CD4-positive, alpha-beta T cell treated with Interleukin-17A for 4 hours (primary cell): ENCODE measurements around the gene MLLT10.

Source experiments
- DNase-seq: peaks from one replicate; pipeline ENCODE4 v3.0.0-alpha.2; 2020; ENCODE audit warnings: mixed read lengths

MLLT10 gene

DNA sequence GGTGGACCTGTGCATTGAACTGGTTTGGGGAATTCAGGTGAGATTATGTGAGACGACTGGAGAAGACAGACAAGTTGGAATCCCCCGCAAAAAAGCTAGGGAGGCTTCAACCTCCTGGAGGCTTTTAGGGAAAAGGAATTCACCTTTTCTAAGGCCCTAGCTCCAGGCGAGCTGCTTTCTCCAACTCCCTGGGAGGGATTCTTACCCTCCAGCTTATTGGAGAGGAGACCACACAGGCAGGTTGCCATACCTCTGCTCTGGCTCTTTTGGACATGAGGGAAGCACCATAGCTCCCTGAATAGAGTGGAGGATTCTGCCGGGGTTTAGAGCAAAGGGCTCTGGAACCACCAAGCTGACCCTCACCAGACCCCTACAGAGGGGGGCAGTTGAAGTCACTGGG, 213.8 kb downstream of the MLLT10 start:
- DNase-seq, result no peak

DNA sequence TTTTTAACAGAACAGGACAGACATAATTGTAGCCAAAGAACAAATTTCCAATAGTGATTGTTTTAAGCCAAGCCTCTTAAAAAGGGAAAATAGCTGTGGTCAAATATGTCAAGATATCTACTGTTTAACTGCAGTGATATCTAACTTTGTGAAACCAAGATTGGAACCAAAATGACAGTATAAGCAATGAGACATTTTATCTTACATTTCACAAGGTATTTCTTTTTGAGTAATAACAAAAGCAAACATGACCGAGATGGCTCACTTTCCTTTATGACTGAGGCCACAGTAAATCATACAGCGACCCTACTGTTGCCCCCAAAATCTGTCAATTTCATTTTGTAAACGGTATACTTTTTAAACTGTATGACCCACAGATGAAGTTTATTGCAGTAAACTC, 215.8 kb downstream of the MLLT10 start:
- no peak for DNase-seq

DNA sequence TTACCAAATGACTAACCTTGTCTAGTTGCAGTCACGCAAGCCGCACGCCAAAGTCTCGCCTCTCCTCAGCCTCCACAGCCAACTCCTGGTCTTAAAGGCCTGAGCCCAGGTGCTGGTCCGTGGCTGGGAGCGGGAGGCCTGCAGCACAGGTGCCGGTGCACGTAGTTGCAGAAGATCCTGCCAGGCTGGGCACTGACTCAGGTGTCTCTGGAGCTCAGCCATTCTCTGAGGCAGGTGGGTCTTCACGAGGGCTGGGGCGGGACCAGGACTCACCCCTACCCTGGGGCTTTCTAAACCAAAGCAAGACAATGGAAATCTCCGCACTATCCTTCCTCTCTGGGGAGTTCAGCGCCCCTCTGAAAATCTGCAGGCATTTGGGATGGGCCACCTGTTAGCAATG, 216.4 kb downstream of the MLLT10 start:
- no peak for DNase-seq

DNA sequence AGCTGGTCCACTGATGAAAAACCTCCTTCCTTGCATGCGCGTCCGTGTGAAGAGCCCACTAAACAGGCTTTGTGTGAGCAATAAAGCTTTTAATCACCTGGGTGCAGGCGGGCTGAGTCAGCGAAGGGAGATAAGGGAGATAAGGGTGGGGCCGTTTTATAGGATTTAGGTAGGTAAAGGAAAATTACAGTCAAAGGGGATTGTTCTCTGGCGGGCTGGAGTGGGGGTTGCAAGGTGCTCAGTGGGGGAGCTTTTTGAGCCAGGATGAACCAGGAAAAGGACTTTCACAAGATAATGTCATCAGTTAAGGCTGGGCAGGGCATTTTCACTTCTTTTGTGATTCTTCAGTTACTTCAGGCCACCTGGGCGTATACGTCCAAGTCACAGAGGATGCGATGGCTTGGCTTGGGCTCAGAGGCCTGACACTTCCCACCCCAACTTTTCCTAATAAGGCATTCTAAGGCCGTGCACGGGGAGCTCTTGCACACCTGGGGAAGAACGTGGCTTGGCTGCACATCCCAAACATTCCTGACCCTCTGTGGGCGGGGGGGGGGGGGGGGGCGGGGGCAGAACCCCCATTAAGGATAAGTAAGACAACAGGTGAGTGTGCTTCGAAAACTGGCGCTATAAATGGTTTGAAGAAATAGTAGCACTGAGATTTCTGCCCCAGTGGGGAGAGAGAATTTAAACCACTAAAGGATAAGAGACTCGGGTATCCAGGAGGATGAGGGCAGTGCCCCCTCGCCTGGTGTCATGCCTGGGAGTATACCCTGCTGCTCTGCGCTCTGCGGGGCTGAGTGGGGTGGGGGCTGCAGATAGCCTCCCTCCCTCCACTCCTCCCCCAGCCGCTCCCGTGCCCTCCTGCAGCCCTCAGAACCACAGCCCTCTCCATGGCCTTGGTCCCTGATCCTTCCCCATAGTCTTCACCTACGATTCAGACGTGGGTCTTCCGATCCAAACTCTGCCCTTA, 217.6 kb downstream of the MLLT10 start:
- no peak for DNase-seq

DNA sequence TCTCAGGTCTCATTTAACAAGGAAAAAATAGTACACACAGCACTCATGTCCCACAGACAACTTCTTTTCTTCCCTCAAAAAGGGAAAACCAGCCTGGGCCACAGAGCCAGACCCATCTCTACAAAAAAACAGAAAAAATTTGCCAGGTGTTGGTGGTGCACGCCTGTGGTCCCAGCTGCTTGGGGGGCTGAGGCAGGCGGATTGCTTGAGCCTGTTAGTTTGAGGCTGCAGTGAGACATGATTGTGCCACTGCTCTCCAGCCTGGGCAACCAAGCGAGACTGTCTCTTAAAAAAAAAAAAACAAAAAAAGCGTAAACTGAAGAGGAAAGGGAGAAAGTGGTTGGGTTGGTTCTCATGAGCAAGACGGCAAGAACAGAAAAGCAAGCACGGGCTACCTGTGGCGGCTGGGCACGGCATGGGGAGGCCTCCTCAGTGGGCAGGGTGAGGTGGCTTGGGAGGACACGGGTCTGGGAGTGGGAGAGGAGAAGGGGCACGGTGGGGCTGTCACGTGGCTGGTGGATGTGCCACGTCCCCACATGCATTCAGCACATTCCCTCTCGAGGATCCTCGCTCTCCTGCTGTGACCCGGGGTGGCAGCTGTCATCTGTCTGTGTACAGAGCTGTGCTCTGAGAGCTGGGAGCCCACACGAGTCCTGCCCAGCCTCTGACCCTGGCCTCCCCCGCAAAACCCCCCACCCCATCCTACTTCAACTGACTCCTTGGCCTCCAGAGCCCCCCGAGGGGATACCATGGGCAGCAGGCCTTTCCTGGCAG, 219.7 kb downstream of the MLLT10 start:
- DNase-seq, result no peak

DNA sequence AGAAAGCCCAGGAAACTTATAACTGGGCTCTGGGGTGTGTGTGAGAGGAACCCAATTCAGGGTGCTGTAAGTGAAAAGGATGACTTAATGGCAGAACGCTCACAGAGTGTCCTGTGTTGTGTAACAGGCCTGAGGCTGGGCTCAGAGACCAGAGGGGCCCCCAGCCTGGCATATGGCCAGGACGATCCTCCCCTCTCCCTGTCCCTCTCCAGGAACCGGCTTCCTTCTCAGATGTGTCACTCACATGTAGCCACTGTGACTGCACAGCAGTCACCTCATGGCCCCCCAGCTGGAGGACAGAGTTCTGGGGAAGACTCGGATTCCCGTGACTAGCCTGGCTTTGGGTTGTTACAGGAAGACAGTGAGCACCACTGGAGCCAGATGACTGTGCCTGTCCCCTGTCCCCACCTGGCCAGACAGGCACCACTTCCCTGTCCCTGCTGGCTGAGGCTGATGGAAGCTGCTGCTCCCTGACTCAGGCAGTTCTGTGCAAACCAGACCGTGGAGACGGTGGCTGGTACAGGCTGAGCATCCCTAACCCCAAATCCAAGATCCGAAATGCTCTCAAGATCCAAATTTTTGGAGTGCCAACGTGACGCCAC, 220.5 kb downstream of the MLLT10 start:
- DNase-seq, result no peak

DNA sequence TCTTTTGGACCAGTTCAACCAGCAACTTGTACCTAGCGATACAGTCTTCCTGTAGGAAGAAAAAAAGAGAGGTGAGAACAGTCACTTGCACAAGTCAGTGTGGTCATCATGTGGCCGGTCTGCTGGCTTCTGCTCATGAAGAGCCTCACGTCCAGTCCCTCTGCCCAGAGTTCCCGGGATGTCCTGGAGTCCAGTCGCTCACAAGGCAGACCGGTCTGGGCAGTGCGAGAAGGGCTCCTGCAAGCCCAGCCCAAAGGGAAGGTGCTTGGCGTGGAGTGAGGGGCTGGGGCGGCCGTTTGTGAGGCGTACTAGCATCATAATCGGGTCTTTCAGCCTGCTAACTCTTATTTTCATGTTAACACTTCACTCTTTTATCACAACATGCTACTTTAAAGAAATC, 222.7 kb downstream of the MLLT10 start:
- DNase-seq, result no peak

DNA sequence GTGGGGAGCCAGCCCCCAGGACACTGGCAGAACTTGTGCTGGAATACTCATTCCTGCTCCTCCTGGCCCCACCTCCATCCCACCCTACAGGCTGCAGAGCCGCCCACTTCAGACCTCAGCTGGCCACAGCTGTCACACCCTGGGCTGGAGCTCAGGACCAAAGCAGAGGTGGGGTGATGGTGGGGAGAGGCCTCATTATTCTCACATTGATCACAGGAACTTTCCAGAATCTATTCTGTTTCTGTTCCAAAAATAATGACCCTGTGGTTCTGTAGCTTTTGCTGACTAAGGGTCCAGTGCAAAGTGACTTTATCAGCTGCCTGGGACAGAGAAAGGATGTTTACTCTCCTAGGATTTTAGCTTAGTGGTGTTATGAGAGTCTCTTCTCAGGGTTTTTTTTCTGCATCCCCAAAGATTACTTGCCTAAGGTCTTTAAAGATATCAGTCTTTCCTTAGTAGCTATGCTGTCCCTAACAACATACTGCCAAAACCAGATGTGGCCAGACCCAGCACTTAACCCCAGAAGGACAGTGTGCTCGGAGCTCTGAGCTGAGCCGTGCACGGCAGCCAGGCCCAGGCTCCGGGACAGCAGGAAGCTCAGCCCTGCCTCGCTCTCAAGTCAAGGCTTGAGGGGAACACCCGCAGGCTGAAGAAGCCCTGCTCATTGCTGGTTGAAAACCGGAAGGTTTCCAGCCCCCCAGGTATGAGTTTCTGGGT, 223.3 kb downstream of the MLLT10 start:
- no peak for DNase-seq

DNA sequence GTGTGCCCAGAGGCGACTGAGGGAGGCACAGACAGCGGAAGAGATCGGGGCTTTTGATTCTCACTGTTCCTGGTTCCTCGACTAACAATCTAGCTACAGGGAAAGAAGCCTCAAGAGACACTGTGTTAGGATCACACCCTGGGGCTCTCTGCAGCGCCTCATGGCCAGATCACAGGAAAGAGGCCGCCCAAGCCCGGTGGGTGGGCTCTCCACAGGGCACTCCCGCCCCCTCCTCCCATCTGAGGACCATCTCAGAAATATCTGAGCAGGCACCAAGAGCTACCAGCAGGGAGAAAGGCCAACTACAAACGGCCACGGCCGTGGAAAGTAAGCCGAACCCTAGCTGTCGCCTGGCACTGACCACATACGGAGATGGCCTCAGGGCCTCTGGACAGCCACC, 224.2 kb downstream of the MLLT10 start:
- DNase-seq, result no peak

DNA sequence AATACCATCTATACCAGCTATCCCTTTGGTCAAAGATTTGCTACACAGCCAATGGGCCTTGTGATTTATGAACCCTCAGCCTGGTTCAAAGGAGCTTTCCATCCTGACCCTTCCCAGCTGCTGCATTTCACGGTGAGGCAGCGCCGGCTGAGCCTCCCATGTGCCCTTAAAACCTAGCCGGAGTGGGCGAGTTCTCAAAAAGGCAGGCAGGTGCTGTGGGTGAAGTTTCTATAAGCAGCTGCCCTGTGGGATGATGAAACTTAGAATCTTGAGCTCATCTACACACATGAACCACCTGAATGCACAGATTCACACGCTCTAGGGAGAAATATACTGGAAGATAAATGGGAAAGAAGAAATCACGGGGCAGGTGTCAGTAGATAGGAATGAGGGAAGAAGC, 224.7 kb downstream of the MLLT10 start:
- DNase-seq, result no peak

DNA sequence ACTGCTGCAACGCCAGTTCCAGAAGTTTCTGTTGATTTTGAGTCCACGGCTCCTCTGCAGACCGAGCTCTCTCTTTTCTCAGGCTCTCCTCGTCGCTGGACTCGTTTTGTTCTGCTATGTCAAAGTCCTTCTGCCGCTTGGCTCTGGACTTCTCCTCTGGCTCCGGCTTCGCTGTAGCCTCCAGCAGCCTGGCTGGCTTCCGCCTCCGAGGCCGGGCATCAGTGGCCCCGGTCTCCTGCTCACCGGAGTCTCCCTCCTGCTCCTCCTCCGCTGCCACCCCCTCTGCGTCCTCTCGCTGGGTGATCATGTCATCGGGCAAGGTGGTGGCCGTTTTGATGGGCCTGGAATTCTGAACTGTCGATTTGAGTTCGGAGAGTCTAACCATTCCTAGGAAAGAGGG, 225.2 kb downstream of the MLLT10 start:
- DNase-seq, result no peak

DNA sequence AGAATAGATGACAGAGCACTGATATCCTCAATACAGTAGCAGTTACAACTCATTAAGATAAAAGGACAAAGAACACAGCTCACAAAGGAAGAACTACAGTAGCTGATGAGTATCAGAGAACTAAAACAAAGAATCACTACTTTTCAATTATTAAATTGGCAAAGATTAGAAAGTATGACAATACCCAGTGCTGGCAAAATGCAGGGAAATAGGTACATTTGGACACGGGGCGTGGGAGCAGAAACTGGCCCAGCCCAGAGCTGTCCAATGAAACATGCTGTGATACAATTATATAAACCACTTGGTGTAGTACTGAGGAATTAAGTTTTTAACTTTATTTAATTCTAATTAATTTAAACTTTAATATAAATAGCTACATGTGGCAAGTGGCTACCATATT, 226.3 kb downstream of the MLLT10 start:
- DNase-seq, result no peak

DNA sequence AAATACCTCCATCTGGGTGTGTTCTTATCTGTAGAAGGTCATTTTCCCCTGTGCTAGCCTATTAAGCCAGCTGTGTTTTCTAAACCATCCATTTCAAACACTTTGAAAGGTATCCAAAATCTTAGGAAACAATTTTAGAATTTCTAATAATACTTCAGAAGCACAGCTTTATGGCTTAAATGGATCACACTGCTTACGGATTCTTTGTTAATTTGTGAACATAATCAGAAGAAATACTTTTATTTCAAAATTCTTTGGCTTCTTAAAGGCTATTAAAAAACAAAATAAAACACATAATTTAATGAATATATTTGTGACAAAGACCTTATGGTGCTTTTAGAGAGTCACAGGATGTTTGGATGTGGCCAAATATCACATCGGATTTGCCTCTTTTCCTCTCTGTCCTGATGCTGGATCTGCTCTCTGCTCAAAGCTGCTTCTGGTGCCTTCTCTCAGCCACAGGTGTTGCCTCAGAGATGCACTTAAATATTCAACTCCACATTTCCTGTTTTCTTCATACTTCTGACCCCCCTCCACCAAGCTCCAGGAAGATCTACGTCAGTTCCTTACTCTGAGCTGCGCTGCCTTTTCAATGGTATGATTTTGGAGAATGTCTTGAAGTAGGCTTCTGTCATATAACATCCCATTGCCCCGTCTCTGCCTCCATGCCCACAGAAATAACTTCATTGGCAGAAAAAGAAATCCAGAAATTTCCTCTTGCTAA, 230.6 kb downstream of the MLLT10 start:
- peak; percentile 53 for DNase-seq

DNA sequence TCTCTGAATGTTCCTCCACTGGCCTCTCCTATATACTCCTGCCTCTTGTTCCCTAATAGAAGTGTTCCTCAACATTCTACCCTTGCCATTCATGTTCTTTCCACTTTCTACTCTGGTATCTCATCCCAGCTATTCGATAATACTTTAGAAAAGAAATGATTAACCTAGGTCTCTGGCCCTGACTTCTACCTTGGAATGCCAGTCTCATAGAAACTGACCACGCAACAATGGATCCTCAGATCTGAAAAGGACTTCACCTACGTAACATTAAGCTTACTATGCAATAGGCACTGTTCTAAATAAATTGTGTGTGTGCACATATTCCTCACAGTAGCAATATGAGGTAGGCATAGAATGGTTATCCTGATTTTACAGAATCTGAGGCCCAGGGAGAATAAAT, 235.0 kb downstream of the MLLT10 start:
- no peak for DNase-seq

DNA sequence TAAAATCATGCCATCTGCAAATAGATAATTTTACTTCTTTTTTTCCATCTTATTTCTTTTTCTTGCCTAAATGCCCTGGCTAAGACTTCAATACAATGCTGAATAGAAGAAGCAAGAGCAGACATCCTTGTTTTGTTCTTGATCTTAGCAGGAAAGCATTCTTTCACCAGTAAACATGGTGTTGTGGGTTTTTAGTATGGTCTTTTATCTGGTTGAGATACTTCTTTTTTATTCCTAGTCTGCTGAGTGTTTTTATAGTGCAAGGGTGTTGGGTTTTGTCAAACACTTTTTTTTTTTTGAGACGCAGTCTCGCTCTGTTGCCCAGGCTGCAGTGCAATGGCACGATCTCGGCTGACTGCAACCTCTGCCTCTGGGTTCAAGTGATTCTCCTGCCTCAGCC, 237.2 kb downstream of the MLLT10 start:
- DNase-seq, result no peak

DNA sequence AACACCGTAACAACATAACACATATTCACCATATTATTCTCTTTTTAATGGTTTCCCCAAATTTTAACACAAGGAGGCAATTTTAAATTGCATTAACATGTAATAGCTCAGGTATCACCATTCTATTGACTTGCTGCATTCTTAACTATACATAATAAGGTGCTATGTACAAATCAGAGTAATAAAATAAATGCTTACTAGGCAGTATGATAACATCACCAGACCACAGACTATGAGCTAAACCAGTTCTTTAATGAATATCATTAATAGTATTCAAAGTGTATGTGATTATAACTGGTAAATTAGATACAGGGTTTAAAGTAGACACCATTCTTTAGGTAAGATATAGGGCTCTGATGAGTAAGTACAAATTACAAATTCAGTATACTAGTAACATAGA, 242.9 kb downstream of the MLLT10 start:
- DNase-seq, result no peak

DNA sequence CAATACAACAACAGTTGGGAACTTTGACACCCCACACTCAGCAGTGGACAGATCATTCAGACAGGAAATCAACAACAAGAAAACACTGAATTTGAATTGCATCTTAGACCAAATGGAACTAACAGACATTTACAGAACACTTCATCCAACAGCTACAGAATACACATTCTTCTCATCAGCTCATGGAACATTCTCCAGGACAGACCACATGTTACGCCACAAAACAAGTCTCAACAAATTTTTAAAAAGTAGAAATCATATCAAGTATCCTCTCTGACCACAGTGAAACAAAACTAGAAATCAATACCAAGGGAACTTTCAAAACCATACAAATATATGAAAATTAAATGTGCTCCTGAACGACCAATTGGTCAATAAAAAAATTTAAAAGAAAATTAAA, 257.2 kb downstream of the MLLT10 start:
- DNase-seq, result no peak
